ENCODE measurements around the gene PLSCR5.

The PLSCR5 gene, protein sequence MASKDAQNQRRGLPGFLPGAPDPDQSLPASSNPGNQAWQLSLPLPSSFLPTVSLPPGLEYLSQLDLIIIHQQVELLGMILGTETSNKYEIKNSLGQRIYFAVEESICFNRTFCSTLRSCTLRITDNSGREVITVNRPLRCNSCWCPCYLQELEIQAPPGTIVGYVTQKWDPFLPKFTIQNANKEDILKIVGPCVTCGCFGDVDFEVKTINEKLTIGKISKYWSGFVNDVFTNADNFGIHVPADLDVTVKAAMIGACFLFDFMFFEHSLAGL

DNA sequence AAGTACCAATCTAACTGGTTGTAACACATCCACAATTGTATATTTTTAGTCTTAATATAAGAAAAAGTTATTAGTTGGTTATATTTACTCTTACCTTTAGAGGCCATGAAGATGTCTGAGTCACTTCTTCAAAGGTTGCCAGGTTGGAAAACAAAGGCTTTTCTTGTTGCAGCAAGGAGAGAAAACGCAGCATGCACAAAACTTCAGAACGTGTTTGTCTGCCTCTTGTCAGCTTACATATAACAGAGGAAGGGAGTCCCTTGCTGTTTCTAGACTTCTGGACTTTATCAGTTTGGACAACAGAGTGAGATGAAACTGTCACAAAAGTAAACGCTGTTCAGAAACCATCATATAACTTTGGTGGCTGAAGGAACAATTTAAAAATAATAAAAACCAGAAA lies at the start of gene PLSCR5:
TSS of gene PLSCR5 (minus strand) at position 241 of the 400 bp plus-strand sequence. CDS start at position 107, 134 bp downstream.
- DNase-seq = no peak

DNA sequence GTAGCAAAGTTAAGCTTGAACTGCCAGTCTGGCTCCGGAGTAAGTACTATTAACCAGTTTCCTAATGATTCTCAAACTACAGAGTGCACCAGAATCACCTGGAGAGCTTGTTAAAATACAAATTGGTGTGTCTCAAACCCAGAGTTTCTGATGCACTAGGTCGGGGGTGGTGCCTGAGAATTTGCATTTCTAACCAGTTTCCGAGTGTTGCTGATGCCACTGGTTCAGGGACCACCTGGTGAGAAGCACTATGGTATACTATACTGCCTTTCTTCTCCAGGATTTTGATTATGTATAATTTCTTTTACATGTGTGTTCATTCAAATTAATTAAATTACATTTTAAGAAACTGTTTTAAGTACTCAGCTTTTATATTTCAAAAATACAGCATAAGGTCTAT lies 48.8 kb upstream of the PLSCR5 start:
- DNase-seq = no peak

DNA sequence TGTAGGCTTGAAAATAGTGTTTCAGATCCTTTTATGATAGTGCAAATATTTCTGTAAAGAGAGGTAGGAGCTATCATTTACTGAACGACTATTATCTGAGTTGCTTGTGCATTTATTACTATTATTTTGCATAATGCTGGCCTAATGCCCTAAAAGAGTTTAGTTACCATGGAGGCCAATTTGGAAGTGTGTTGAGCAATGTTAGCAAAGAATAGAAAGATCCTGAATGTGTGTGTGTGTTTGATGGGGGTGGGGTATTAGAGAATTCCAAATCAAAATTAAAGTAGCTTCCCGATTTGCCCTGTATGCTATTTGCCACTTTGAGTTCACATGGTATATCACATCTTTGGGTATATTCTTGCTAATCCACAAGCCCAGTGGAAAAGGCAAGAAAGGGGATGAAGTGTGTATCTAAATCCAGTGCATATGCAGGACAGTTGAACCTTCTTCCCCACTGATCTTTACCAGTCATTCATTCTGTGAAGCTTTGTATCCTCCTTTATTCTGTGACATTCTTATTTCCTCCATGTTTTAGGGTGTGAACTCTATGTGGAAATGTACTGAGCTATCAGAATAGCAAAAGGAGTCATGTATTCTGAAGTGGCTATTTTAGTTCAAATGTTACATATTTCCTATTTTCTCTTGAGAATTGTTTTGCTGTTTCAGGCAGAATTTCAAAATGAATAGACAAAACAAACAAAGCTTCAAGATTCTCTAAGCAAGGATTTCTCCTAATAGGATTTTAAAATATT lies 45.7 kb upstream of the PLSCR5 start:
- DNase-seq = no peak

DNA sequence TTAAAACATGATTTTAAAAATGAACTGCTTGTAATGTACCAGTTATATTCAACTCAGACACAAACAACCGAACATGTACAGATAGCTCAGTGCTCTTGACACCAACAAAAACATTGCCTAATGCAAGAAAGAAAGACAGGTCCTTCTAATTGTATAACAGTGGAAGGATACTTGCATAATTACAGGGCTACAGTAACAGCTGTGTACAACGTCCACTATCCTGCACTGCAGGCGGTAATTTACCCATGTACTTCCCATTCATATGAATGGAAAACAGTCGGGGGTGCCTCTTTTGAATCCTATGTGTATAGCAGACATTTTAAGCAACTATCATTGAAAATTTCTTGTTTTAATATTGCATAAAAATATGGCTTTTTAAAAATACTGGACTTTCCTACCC lies 41.1 kb upstream of the PLSCR5 start:
- no peak for DNase-seq

DNA sequence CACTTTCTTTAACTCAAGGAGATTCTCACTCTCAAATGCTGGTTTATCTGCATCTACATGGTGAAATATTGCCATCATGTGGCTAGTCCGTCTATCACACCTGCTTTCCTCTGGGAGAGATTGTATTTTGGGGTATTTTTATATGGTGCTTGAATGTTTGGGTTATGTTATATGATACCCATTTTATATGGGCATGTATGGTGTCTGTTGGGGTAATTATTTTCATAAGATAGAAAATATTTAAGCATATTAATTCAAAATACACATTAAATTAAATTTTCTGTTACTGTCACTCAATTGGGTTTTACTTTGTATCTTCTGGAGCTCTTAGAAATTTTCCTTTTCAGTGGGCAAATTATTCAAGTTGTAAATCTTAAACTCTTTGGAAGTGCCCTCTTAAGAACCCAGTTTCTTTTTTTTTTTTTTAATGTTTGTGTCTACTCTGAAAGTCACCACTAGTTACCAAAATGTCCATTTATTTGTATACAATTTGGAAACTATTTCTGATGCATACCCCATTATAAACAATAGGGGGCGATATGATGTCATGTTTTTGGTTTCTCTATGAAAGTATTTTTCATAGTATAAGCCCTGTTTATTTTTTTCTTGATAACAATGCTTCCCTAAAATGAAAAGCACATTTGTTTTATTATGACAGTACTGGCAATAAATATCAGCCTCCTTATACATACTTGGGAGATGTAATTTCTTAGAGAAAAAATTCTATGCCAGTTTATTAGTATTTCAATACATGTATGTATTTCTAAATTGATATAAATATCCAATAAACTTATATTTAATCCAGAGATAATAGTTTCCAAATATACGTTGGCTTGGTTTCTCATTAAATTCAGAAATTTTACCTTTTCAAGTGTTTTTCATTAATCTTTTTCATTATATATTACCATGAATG lies 36.1 kb upstream of the PLSCR5 start:
- no peak for DNase-seq

DNA sequence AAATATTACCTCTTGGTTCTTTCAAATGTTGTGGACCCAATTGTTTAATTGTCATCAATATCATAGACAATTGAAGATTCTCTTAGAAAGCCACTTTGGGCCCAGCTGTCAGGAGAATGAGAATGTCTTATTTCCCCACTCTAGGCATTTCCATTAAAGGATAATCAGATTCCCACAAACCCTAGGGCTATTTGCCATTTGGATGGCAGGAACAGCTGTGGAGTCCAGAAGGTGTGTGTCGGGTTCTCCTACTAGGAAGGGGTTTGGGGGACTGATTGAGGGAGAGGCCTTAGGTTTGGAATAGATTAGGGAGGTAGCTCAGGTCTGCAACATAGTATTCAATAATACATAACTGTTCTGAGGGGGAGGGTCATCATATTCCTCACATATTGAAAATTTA lies 35.2 kb upstream of the PLSCR5 start:
- no peak for DNase-seq

DNA sequence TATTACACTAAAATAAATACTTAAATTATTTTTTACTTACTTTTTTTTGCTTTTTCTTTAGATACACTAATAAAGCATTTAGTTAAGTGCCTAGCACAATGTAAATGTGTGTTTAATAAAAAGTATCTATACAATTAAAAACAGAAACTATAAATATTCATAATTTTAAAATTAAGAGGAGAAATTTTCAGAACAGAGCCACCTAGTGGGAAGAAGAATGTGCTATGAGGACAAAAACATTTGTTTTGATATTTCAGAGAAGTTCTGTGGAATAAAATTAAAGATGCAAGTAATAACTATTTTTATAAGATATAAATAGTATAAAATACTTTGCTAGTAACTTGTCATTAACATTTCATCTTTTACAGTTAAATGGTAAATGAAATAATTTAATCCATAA lies 33.6 kb upstream of the PLSCR5 start:
- DNase-seq = no peak

DNA sequence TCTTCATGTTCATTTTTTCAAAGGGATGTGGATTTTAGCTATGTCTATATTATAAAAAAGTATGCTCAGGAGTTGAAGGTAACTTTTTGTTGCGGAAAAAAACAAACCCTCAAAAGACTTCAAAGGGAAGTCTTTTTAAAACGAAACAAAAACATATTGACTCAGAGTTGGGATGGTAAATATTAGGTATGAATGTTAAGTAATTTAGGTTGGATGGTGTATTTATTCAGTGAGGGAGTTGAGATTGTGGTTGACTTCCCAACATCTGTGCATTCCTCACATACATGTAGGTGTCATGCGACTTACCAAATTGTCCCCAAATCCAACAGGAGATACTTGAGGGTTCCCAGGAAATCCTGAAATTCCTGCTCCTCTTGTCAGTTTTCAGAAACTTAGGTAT lies 32.7 kb upstream of the PLSCR5 start:
- DNase-seq = no peak

DNA sequence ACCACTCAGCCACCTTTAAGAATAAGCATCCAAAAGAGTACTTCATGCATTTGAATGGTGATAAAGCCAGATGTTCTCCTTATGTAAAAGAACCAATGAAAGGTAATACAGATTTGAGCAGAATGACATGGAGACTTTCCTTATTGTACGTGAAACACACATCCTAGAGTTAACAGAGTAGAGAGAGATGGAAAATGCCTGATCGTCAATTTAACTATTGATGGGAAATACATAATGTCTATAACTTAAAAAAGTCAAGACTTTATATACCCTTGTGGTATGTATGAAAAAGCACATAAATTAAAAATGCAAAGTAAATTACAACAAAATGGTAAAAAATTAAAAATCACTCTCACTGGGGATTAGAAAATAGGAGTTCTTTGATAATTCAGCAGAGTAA lies 31.7 kb upstream of the PLSCR5 start:
- no peak for DNase-seq

DNA sequence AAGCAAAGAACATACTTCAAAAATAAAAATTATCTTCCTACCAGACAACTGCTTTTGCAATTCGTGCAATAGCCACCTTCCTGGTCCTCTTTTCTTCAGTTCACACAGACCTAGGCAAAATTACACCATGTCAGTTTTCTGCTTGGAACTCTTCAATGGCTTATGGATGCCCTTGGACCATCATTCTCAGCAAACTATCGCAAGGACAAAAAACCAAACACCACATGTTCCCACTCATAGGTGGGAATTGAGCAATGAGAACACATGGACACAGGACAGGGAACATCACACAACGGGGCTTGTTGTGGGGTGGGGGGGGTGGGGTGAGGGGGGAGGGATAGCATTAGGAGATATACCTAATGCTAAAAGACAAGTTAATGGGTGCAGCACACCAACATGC lies 29.2 kb upstream of the PLSCR5 start:
- no peak for DNase-seq

DNA sequence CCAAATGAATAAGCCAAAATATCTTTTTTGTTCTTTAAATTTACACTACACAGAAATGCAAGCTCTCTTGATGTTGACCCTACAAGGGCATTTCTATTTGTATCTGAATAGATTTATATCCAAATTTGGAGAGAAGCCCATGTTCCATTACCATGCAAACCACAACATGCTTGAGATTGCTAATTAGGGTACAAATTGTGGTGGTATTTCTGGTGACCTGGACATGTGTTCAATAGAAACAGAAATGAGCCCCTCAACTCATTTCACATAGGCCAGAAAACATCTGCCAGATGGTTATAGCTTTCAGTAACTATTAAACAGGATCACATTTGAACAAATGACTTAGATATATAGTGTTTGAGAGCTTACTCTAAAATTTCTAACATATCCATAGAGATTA lies 23.5 kb upstream of the PLSCR5 start:
- DNase-seq = no peak

DNA sequence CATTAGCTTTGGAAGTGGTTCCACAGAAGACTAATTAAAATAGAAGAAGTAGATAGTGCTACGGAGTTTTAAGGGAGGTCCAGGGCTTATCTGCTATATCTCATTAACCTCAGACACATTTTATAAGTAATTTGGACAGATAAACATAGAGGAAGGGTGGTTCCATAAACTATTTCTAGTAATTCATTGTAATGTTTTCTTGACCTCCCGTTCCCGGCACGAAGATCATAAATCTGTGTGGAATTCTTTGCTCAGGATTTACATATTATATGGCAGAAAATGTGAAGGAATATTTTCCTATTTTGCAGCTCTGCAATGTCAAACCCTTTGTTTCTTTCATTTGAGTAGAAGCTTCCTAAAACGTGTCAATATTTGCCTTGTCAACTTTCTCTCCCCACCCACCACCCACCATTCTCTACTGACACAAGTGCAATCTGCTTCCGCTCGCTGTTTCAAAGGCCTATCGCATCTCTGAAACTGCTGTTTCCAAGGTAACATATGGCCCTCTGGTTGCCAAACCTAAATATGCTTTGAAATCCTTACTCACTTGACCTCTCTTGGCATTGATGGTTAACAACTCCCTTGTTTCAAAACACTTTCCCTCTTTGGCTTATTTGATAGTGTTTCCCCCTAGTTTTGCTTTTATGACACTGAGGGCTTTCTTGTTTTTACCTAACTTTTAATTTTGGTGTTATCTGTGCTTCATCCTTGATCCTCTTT lies 21.4 kb upstream of the PLSCR5 start:
- DNase-seq = no peak

DNA sequence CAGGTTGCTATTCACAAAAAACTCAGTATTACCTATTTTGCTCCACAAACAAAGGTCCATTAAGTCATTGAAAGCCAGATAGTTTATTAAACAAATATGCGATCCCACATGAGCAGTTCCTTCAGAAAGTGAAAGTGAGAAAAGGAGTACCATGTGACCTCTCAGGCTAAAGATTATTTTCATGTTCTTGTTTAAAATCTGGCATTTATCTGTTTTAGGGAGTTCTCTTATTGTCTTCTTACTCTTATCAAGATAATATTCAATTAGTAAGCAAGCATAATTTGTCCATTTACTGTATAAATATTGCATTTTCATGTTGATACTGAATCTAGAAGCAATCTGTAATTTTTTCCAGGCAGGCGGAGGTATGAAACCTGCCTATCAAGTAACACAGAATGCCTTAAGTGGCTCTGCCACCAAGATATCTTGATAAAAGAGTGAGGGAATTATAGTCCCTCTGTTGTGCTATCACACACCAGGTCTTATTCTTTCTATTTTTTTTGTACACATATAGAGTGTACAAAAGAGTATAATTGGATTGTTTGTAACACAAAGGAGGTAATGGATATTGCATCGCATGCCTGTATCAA lies 20.1 kb upstream of the PLSCR5 start:
- DNase-seq = no peak

DNA sequence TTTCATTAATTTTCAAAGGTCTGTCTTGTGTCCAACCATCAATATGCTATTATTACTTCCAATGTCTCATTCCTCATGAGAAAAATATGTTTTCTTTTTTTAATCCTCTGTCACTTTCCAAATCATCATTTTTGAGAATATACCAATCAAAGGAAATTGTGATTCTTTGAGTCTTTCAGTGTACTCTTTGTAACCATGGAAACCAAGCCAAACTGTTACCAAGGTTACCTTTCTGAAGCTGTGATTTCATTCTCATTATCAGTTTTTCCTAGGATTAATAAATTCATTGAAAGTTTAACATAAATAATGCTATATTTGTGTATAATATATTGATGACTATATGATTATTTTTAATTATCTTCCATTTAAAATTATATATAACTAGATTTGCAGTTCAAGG lies 16.6 kb upstream of the PLSCR5 start:
- no peak for DNase-seq

DNA sequence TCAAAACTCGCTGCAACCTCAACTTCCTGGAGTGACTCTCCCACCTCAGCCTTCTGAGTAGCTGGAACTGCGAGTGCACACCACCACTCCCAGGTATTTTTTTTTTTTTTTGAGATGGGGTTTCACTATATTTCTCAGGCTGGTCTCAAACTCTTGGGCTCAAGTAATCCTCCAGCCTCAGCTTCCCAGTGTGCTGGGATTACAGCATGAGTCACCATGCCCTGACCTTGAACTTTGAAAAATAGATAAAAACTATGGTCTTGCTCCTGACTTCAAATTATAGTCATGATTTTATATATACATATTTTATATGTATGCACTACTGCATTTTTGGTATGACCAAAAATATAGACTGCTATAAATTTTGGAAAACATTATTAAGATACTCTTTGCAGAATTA lies 6.9 kb upstream of the PLSCR5 start:
- DNase-seq = no peak

DNA sequence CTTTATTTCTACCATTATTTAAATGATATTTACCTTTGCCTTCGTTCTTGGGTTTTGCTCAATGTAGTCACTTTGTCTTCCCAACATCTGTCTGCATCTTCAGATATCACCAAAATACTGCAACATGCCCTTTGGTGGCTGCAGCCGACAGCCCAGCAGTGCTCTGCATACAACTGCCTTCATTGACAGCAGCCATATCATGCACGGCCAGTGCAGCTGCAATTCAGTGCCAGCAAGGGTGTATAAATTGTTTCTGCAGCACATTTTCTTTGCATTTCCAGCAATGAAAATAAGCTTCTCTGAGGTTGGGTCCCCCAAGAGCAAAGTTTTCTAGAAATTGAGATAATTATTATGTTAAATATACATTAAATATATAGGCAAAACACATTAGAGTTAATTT lies 6.0 kb upstream of the PLSCR5 start:
- no peak for DNase-seq

DNA sequence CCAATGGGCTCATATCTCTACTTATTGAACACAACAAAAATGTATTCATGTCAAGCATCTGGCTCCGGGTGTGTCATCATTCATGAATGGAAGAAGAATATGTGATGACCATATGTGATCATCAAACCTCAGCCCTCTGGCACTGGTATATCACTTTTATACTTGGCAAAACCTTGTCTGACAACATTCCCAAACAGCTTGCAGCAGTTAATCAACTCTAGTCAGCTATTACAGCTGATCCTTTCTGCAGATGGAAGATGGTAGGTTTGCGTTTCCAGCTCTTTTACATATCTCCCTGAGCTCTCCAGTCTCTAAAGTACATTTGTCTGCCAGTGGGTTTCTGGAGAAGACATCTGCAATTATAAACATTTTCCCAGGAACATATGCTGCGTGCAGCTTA lies 6.6 kb downstream of the PLSCR5 start:
- no peak for DNase-seq

DNA sequence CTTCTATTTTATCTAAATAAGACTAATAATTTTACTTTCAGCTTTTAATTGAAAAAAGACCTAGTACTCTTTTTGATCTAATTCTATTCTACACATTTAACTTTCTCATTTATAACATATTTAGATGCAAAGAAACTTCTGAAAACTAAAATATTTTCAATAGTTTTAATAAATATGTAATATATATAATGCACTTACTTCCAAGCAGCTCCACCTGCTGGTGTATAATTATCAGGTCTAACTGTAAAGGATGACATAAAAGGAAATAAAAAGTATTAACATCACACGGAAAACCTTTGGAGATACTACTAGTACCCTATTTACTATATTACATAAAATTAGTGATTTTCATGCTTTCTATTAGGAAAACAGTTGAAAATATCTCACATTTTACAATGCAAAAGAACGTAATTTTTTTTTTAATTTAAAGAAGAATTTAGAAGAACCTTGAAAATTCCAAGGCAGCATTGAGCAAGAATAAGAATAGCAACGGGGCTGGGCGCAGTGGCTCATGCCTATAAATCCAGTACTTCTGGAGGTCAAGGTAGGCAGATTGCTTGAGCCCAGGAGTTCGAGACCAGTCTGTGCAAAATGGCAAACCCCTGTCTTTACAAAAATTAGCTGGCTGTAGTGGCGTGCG lies 10.2 kb downstream of the PLSCR5 start:
- no peak for DNase-seq

DNA sequence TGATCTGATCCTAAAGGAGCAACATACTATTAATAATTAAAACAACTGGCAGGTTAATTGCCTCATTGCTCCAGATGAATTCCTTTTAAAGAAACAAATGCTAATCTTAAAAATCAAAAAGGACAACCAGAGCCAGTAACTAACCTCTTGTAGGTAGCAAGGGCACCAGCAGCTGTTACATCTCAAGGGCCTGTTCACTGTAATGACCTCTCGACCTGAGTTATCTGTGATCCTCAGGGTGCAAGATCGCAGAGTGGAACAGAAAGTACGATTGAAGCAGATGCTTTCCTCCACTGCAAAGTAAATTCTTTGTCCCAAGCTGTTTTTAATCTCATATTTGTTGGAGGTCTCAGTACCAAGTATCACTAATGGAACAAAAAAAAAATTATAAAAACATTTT lies 11.4 kb downstream of the PLSCR5 start:
- no peak for DNase-seq

DNA sequence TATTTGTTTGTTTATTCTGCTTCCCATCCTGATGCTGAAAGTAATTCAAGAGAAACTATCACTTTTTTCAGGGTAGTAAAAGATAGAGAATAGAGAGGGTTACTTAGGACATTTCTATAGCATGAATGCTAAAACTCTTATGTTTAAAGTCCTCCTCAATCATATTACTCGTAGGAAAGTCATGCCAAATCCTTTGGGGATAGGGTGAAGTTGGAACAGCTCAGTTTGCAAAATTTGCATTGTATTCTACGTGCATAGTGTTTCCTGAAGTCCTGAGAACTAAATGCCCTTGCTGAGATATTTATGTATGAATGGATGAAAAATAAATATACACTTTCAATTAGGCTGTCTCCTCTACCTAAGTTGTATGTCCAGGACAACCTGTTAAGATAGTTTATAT lies 14.6 kb downstream of the PLSCR5 start:
- no peak for DNase-seq

DNA sequence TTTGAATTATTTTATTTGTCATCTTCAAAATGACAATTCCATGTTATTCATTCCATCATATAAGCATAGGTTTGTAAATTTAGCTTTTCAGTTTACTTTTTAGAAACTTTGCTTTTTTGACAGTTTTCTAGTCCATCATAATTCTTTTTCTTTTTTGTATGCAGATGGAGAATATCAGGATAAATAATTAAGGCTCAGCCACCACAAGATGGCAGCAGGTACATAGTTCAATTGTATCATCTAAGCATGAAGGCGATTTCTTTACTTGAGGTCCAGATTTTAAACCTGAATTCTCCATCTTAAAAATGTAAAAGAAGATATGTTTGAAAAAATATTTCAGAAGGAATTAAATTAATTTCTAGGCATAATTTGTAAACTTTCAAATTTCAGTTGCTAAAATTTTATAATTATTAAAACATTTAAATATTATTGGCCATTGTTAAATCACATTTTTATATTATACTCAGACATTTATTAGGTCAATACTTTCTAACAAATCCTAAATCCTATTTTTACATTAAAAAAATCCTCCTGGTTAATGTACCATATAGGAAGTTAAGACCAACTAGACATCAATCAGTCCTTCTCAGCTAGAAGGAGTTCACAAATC lies 15.1 kb downstream of the PLSCR5 start:
- DNase-seq = no peak

DNA sequence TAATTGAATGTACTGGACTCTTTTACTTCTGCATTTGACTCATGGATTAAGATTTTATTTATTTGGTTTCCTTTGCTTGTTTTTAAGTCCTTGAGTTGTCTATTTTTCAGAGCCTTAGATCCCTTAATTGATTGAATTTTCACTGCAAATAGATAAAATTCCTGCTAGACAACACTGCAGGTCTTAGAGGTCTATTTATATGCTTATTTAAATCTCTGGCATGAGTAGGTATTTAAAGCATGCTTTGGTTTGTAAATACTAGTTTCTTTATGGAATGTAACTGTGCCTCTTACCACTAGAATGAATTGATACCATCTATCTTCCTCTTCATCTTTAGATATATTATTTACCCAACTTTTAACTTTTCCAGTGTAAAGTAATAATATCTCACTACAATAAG lies 20.0 kb downstream of the PLSCR5 start:
- DNase-seq = no peak
